NCI-H146 (cell line): ENCODE results near the gene DSTYK.
"Not testable (repeated sequence)": the region's sequence is repeated elsewhere in the genome, so short reads cannot be mapped to it uniquely, and the experiment has no call there.

Source experiments
- DNase-seq: peaks from one replicate; lab custom pipeline; 2025; lab: John Stamatoyannopoulos, UW

The DSTYK gene

DNA sequence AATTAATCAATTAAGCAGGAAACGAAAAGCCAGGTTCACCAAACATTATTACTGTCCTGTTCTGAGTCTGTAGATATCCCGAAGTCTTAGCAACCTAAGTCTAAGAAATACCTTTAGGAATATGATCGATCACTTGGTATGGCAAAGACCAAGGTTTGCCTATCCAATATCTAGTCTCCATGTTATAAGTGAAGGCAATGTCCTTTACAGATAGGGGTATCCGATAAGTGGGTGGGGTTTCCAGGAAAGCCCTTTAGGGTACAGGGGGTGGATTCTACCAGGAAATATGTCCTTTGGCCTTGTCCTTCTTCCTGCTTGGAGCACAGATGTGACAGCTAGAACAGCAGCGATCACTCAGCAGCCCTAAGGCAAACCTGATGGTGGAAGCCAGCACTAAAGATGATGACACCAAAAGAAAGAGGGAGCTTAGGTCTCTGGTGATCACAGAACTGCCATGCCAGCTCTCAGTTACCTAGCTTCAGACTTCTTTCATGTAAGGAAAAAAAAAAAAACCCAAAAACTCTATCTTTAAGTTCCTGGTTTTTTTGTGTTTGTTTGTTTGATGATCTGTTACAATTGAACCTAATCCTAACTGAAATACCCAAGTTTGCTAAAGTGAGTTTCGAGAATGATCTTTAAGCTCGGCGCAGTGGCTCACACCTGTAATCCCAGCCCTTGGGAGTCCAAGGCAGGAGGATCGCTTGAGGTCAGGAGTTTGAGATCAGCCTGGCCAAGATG, 40.8 kb downstream of the DSTYK start:
- no peak for DNase-seq

- DNase-seq: no peak
Observed at GRCh38 chr1:205169248-205169647, 42.3 kb downstream of the DSTYK start.

GRCh38 chr1:205168291-205168690, 43.2 kb downstream of the DSTYK start:
- no peak for DNase-seq

DNA sequence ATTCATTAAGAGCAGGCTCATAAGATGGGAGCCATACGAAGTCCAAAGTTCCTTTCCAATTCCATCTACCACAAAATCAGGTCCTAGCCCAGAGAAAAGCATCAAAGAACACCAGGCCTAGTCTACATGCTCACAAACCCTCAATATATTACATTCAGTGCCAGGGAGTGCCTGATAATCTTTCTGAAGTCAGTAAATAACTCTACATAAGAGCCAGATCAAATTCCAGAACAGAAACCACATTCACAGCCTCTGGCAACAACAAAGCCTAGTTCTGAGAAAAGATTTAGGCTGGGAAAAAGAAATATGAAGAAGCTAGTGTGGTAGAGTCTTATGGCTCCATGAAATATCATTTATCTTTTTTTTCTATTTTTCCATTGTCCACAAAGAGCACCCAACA, 49.2 kb downstream of the DSTYK start:
- no peak for DNase-seq

- no peak for DNase-seq
Observed at GRCh38 chr1:205161076-205161475, 50.4 kb downstream of the DSTYK start.

DNA sequence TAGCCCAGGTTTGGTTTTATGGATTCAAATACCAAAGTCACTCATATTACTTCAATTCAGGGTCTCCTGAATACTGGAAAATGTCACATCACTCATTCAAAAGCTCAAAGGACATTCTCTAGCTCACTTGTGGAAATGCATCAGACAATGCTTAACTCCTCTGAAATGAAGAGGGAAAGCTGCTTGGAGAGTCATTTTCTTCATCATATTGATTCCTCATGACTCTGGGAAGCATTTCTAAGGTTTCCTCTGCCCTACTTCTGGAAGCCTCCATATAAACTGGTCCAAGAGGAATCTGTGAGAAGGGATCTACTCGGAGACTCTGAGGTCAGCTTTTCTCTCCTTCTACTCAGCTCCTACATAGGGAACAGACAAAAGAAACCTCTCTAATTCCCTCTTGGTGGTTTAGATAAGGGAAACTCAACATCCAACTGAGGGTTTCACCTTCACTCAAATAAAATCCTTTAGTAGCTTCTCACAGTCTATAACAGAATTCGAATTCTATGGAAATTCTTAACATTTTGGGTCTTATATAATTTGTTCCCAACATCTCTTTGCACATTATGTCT, 53.4 kb downstream of the DSTYK start:
- no peak for DNase-seq

GRCh38 chr1:205155665-205156377, 55.7 kb downstream of the DSTYK start:
- not testable (repeated sequence) for DNase-seq

DNA sequence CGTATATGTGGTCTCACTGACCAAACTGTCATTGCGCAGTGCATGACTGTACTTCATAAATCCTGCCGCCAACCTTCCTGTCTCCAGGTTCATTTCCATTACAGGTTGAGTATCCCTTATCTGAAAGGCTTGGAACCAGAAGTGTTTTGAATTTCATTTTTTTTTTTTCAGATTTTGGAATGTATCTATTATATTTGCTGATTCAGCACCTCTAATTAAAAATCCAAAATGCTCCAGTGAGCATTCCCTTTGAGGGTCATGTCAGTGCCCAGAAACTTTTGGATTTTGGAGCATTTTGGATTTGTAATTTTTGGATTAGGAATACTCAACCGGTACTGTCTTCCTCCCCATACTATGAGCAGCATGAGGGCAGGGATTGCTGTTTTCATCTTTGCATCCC, 59.0 kb downstream of the DSTYK start:
- no peak for DNase-seq

DNA sequence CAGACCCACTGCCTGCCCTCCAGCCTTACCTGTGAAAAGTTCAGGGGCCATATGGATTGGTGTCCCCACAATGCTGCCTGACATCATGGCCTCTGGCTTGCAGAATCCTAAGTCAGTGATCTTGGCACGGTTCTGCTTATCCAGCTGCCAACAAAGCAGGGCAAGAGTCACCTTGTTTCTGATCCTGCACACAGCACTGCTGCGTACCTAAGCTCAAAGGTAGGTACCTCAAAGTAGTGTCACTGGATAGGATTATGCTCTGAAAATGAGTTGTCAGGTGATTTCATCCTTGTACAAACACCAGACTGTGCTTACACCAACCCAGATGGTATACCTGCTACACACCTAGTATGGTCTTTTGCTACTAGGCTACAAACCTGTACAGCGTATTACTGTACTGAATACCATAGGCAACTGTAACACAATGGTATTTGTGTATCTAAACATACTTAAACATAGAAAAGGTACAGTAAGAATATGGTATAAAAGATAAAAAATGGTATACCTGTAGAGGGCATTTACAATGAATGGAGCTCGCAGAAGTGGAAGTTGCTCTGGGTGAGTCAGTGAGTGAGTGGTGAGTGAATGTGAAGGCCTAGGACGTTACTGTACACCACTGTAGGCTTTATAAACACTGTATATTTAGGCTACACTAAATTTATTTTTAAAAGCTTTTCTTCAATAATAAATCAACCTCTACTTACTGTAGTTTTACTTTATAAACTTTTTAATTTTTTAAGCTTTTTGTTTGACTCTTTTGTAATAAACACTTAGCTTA, 60.7 kb downstream of the DSTYK start:
- DNase-seq: no peak

DNA sequence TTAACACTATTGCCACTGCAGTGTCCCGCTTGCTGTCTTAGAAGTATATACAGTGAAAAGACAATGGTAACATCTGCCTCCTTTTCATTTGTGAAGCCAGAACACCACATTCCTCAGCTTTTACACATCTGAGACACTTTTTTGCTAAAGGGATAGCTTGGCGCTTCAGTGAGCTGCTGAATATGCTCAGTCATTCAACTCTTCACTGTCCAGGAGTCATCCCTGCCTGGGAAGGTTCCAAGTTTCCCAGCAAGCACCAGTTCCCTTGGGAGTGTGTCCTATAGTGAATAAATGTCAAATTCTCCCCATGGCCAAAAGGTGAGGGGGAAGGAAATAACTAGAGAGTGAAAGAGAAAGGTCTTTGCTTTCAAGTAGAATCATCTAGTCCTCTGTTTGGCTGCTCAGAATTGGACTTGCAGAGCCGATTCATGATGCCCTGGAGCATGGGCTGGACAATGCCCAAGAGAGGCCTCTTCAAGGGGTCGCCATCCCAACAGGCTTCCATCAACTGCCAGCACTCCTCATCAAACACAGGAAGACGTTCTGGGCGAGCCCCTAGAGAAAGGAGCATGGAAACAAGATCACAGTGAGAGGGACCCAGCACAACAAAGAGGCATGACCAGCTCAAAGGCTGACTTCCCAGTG, 64.2 kb downstream of the DSTYK start:
- no peak for DNase-seq

DNA sequence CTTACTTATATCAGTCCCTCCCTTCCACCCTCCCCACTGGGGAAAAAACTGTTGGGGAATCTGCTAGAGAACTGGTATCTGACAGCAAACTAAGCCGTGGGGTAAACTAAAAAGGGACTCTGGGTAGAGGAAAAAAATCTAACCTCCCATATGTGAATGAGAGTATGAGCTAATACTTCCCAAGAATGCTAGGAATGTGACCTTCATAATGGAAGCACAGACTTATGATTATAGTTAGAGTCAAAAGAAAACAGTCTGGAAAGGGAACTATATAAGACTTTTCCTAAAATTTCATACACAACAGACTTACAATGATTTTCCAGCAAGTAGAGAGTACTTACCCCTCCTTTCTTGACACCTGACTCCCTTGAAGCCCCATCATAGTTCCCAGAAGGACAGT, 66.8 kb downstream of the DSTYK start:
- DNase-seq: no peak

DNA sequence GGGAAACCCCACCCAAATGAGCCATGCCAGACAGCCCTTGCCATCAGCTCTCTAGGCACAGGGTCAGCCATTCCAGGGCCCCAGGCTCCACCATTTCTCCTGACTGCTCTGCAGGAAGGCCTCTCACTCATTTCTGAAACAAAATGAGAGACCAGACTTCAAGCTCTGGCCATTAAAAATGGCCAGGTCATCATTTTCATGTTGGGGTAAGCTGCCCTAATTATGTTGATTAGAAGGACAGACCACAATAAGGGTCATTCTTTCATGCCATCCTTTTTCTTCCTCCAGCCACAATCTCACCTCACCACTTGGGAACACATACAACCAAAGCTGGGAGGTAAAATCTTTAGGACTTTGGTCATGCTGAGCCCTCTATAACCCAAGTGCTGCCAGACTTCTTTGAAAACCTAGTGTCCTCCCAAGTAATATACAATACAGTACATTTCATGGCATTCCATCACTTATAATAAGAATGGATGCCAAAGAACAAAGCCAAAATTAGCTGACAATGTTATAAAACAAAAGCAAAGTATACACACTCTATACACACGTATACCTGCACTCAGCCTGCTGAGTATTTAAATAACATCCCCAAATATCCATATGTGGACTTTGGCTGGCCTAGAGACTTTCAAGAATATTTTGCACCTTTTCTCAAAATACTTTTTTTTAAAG, 67.3 kb downstream of the DSTYK start:
- DNase-seq: no peak

DNA sequence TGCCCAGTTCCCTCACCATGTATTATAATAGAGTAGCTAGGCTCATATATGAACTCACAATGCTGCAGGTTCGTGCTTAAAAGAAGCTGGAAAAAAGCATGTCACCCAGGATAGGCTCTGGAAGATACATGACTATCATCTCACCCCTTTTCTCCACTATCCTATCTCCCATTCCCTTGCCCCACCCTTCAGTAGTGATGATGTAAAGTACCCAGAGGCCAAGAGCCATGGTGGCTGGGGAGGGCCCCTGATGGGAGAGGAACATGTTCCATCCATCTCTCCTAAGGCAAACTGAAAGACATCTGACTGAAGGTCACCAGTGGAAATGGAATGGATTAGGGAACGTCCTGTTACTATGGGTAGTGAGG, 69.4 kb downstream of the DSTYK start:
- no peak for DNase-seq

GRCh38 chr1:205141236-205142101, 70.0 kb downstream of the DSTYK start:
- DNase-seq: peak; percentile 67

GRCh38 chr1:205140113-205140512, 71.4 kb downstream of the DSTYK start:
- no peak for DNase-seq

- no peak for DNase-seq
Observed at GRCh38 chr1:205137901-205138300, 73.6 kb downstream of the DSTYK start.

- DNase-seq: no peak
Observed at GRCh38 chr1:205133287-205133686, 78.2 kb downstream of the DSTYK start.

GRCh38 chr1:205129447-205130029, 82.0 kb downstream of the DSTYK start:
- DNase-seq: no peak

- DNase-seq: no peak
Observed at GRCh38 chr1:205128050-205128449, 83.5 kb downstream of the DSTYK start.

DNA sequence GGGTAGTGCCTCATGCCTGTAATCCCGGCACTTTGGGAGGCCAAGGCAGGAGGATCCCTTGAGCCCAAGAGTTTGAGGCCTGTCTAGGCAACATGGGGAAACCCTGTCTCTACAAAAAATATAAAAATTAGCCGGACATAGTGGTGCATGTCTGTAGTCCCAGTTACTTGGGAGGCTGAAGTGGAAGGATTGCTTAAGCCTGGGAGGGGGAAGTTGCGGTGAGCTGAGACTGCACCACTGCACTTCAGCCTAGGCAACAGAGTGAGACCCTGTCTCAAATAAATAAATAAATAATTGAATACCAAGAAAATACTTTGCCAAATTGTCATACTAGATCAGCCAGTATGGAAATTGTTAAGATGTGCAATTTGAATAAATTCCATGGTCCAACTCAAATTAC, 83.9 kb downstream of the DSTYK start:
- DNase-seq: no peak
